ENCODE data around the gene GRM5.

GRM5 gene

DNA sequence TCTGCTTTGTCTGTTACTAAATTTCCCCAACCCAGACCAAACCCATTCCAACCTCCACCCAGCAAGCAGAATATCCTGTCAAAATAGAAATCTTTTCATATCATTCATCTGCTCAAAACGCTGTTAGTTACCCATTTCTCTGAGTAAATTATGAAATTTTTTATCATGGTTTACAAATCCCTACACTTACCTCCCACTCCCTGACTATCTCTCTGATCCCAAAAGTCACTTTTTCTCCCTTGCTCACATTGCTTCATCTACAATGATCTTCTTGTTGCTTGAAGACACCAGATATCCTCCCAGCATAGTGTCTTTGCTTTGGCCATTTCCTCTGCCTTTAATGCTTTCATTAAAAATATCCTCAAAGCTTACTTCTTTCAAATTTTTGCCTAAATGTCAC is 532.8 kb downstream of the GRM5 start:
- TF ChIP-seq CTCF (IDR thresholded peaks at IDR 0.05; ENCODE audit: control extremely low read depth, extremely low read depth, low read depth, missing control alignments): no peak
- POLR2A ChIA-PET: no interaction called here
- DNase-seq (ENCODE audit: extremely low spot score): no peak
- CTCF ChIA-PET: interaction anchor here (1.0 kb wide), 1 partner anchor 20 kb away, joined by 3 read pairs; no protein-coding TSS in a partner anchor

DNA sequence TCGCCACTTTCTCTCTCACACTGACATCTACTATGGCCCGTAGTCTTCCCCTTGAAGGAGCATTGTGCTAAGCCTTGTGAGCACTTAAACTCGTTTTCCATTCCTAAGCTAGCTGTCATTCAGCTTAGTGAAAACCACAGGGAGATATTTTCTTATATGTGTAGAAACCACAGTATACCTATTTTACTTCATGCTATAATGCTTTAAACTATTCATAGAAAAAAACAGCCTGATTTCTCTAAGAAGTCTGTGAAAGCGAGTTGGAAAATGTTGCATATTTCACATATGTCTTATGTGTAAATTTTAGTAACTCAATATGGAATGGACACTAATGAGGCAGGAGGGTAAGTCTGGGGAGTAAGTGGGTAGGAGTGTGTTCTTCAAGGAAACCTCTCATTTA is 534.0 kb downstream of the GRM5 start:
- POLR2A ChIA-PET: no interaction called here
- no peak for TF ChIP-seq CTCF (IDR thresholded peaks at IDR 0.05; ENCODE audit: control extremely low read depth, extremely low read depth, low read depth, missing control alignments)
- DNase-seq (ENCODE audit: extremely low spot score): no peak
- CTCF ChIA-PET: interaction anchor here (1.1 to 3.2 kb wide), 2 partner anchors 10 to 11 kb away, joined by 3 to 13 read pairs; no protein-coding TSS in a partner anchor

- ChIA-PET CTCF (interaction anchor here (0.9 to 3.2 kb wide), 5 partner anchors 13 to 514 kb away, joined by 3 to 13 read pairs (median 5); no protein-coding TSS in a partner anchor), POLR2A (no interaction called here)
- DNase-seq (ENCODE audit: extremely low spot score): no peak
- TF ChIP-seq CTCF (IDR thresholded peaks at IDR 0.05; ENCODE audit: control extremely low read depth, extremely low read depth, low read depth, missing control alignments): no peak
These were observed 536.4 kb downstream of the GRM5 start for GRCh38 chr11:88529426-88529825.

DNA sequence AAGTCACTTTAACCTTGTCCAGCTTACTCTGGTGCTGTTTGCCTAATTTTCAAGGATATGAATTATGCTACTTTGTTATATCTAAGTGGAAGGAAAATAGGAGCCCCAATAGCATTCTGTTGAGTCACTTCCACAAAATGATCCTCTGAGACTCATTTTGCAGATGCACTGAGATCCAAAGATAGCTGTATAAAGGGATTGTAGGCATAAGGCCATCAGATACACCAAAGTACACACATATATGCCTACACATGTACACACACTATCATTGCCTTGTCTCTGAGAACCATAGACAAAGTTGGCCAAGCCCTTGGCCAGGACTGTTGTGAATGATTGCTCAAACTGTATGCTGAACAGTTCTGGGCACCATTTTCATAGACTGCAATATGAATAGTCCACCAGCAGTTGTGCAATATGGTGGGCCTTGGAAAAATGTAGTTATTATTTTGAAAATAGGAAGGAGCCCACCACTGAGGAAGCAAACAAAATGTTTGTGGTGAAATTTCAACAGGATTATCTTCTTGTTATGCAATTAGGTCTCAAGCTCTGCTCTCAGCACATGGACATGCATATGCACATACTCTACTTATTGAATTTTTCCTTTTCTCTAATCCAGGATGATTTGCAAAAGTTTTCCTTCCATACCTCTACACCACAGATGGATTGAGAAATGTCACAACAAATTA is 542.3 kb downstream of the GRM5 start:
- TF ChIP-seq CTCF (IDR thresholded peaks at IDR 0.05; ENCODE audit: control extremely low read depth, extremely low read depth, low read depth, missing control alignments): no peak
- CTCF ChIA-PET: interaction anchor here (1.3 to 2.0 kb wide), 2 partner anchors 15 to 29 kb away, joined by 4 to 9 read pairs; no protein-coding TSS in a partner anchor
- DNase-seq (ENCODE audit: extremely low spot score): no peak
- POLR2A ChIA-PET: no interaction called here

DNA sequence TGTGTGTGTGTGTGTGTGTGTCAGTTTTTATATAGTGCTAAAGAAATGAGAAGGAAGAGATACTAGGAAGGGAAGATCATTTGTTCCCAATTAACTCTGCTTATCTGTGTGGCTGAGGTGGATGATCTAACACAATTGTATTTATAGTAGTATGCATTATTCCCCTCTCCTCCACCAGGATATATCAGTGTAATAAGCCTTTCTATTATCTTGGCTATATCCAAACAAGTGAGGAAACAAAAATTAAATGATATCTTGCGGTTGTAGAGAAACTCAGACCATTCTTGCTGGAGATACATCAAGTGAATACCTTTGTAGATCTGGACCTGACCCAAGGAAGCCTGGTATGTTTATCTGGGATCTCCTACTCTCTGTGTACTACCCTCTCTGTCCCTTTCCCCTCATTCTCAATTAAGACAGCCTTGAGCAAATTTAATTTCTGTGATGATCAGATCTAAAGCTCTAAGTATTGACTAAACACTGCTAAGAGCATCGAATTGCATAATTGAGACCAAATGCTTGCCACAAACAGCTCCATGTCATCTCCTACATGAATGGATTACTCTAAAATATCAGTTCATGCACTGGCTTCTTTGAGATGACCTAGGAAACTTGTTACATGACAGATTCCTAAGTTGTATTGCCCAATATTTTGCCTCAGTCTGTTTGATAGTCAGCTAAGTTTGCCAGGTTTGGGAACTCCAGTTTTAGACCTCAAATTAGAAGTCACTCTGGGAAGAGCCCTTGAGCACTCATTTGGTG is 543.0 kb downstream of the GRM5 start:
- CTCF ChIA-PET: interaction anchor here (1.3 to 2.0 kb wide), 3 partner anchors 15 to 29 kb away, joined by 4 to 9 read pairs (median 5); no protein-coding TSS in a partner anchor
- no peak for DNase-seq (ENCODE audit: extremely low spot score)
- no peak for TF ChIP-seq CTCF (IDR thresholded peaks at IDR 0.05; ENCODE audit: control extremely low read depth, extremely low read depth, low read depth, missing control alignments)
- POLR2A ChIA-PET: no interaction called here

- CTCF ChIA-PET: interaction anchor here (1.8 kb wide), 1 partner anchor 21 kb away, joined by 5 read pairs; no protein-coding TSS in a partner anchor
- no peak for DNase-seq (ENCODE audit: extremely low spot score)
- no peak for TF ChIP-seq CTCF (IDR thresholded peaks at IDR 0.05; ENCODE audit: control extremely low read depth, extremely low read depth, low read depth, missing control alignments)
- POLR2A ChIA-PET: no interaction called here
These were observed 544.0 kb downstream of the GRM5 start for GRCh38 chr11:88521799-88522201.

Data from GM10248 (cell line).